ENCODE results near the gene FAM222B. TPM values are rescaled to one million over a fixed set of nuclear protein-coding genes. Genes with fewer than 3 reads are reported as not detected.

Gene FAM222B
- total RNA-seq, 1 donor from 2014 or later: 17.3 TPM

DNA sequence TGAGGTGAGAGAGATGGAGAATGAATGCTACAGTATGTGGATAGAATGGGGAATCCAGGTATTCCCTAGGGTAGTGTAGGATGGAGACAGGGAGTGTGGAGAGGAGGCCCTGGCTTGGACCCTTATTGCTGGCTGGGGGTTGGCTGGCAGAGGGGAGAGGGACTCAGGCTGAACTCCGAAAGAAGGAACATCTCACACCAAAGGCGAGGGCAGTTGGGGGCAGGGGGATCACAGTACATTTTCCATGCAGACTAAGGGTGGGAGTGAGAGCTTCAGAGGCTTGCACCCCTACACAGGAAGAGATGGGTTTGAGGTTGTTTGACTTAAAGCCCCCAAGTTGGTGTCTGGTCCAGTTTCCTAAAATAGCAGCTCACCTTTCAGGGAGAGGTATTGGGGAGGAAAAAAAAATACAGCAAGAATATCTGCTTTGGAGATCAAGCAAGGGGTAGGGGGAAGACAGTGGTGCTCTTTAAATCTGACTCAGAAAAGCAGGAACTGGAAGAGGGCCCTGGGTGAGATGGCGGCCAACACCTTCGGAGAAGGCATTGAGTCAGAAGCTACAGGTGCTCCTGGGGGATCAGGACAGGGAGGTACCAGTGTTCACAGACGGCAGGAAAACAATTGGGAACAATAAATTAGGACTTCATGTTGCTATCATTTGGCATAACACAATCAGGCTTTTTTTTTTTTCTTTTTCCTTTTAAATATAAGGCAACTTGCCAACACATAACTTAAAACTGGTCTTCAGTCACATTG lies 86.4 kb downstream of the FAM222B start:
- DNase-seq (ENCODE audit: low spot score) (peak; percentile 34), ATAC-seq (no peak)
- intact Hi-C loops (cut with DNase I): no loop called here

DNA sequence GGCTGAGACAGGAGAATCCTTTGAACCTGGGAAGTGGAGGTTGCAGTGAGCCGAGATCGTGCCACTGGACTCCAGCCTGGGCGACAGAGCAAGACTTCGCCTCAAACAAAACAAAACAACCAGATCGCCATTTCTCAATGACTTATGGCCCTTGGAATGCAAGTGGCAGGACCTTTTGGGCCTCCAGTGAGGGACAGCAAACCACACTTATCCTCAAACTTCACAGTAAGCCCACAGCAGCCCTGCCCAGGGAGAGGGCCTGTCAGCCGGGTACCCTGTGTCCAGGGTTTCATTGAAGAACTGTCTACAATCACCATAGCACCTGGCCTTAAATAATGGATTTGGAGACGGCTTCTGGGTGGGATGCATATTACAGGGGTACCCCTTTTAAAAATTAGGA lies 87.1 kb downstream of the FAM222B start:
- DNase-seq (ENCODE audit: low spot score): peak; percentile 39
- intact Hi-C loops (cut with DNase I): no loop called here
- no peak for ATAC-seq

DNA sequence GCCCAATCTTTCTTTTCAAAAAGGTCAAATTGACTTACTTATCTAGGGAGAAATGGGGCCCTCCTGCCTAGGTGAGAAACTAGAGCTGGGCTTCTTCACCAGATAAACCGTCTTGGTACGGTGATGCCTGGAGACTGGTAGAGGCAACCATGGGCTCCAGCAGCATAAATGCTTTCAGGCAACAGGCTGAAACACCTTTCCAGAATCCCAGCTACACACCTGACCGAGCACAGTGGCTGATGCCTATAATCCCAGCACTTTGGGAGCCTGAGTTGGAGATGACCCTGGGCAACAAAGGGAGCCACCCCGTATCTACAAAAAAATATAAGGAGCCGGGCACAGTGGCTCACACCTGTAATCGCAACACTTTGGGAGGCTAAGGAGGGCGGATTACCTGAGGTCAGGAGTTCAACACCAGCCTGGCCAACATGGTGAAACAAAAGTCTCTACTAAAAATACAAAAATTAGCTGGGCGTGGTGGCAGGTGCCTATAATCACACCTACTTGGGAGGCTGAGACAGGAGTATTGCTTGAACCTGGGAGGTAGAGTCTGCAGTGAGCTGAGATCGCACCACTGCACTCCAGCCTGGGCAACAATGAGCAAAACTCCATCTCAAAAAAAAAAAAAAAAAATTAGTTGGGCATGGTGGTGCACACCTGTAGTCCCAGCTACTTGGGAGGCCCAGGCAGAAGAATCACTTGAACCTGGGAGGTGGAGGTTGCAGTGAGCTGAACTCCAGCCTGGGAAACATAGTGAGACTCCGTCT lies 90.8 kb downstream of the FAM222B start:
- DNase-seq (ENCODE audit: low spot score): no peak
- ATAC-seq: no peak
- intact Hi-C loops (cut with DNase I): no loop called here

DNA sequence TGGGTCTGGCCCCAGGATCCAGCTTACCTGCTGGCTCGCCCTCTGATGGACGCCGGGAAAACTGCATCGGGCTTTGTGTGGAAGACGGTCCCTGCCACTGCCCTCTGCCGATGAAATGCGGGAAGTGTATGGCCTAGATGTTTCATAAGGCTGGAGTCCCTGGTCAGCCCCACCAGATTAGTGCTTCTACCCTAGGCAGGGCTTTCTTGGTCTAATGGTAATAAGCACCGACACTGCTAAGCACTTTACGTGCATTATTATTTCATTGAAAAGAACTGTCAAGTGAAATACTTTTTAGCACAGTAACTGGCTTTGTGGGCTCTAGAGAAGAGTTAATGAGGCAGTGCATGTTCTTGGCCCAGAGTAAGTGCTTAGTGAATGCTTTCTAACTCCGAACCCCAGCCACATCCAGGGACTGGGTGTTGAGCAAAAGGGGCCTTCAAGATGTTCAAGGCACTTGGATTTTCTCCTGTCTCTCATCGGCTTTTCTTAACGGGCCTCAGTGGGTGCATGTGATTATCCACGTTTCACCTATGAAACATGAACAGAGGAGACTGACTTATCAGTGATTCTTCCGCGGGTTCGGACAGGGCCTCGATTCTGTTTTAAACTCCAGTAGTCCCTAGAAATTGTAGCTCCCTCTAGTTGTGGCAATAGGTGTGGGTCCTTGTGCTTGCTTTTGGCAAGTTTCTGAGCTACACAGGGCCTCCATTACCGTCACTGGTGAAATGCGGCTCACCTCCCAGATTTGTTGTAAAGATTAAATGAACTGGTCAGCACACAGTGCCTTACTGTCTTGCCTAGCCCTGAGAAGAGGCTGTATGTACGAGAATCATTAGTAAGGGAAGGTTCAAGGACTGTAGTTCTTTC lies 92.2 kb downstream of the FAM222B start:
- DNase-seq (ENCODE audit: low spot score) (peak; percentile 96), ATAC-seq (peak; percentile 68)
- intact Hi-C loops (cut with DNase I): no loop called here

DNA sequence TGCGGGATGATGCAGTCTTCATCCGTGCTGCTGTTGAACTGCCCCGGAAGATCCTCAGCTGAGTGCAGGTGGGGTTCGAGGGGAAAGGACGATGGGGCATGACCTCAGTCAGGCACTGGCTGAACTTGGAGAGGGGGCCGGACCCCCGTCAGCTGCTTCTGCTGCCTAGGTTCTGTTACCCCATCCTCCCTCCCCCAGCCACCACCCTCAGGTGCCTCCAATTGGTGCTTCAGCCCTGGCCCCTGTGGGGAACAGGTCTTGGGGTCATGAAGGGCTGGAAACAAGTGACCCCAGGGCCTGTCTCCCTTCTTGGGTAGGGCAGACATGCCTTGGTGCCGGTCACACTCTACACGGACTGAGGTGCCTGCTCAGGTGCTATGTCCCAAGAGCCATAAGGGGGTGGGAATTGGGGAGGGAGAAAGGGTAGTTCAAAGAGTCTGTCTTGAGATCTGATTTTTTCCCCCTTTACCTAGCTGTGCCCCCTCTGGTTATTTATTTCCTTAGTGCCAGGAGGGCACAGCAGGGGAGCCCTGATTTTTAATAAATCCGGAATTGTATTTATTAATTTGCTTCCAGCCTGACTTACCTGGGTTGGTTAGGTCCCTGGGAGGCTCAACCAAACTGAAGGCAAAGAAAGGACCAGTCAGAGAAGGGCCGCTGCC lies 92.9 kb downstream of the FAM222B start:
- DNase-seq (ENCODE audit: low spot score) (no peak), ATAC-seq (no peak)
- intact Hi-C loops (cut with DNase I): no loop called here

DNA sequence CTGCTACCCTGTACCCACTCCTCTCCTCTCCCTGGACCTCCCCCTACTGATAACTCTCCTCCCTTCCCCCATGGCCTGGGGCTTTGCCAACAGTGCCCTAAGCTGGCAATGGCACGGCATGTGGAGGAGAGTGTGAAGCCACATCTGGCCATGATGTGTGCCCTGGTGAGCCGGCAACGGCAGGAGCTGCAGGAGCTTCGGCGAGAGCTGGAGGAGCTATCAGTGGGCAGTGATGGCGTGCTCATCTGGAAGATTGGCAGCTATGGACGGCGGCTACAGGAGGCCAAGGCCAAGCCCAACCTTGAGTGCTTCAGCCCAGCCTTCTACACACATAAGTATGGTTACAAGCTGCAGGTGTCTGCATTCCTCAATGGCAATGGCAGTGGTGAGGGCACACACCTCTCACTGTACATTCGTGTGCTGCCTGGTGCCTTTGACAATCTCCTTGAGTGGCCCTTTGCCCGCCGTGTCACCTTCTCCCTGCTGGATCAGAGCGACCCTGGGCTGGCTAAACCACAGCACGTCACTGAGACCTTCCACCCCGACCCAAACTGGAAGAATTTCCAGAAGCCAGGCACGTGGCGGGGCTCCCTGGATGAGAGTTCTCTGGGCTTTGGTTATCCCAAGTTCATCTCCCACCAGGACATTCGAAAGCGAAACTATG lies 93.6 kb downstream of the FAM222B start:
- DNase-seq (ENCODE audit: low spot score) (peak; percentile 63), ATAC-seq (no peak)
- intact Hi-C loops (cut with DNase I): no loop called here

DNA sequence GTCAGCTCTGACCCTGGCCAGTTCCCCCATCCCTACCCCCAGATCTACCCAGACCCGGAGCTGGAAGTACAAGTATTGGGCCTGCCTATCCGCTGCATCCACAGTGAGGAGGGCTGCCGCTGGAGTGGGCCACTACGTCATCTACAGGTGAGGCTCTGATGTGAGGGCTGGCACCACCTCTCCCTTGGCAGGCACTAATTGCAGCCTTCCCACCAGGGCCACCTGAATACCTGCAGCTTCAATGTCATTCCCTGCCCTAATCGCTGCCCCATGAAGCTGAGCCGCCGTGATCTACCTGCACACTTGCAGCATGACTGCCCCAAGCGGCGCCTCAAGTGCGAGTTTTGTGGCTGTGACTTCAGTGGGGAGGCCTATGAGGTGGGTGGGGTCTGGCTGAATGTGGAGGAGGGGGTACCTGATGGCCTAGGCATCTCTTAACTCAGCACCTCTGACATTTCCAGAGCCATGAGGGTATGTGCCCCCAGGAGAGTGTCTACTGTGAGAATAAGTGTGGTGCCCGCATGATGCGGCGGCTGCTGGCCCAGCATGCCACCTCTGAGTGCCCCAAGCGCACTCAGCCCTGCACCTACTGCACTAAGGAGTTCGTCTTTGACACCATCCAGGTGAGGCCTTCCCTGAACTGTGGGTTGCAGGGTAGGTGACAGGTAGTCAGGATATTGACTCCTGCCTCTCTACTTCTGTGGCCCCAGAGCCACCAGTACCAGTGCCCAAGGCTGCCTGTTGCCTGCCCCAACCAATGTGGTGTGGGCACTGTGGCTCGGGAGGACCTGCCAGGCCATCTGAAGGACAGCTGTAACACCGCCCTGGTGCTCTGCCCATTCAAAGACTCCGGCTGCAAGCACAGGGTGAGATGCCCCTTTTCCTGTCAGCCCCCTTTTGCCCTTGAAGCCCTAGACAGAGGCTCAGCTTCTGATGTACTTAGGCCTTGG lies 94.5 kb downstream of the FAM222B start:
- DNase-seq (ENCODE audit: low spot score) (no peak), ATAC-seq (no peak)
- intact Hi-C loops (cut with DNase I): no loop called here

DNA sequence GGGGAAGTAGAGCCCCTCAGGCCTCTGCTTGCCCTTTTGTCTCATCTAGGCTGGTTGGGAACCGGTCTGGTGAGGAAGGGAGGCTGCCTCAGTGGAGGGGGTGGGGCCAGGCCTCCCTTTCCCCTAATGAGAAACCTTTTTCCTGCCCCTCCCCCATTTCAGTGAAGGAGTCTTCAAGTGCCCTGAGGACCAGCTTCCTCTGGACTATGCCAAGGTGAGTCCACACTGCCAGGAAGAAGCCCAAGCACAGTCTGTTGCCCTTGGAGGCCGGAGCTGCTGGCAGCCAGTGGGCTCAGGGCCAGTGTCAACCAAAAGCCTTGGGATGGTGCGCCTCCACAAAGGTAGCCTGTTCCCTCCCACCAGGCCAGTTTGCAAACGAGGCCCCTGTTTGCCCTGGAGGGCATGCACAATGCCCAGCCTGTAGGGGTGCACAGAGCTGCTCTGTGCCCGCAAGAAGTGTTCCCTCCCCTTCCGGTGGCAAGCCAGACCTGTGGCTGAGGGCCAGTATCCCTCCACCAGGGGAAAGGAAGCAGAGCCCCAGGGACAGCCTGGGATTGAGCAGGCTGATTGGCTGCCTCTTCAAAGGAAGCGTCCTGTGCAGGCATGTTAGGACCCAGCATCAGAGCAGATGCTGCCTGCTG lies 95.4 kb downstream of the FAM222B start:
- DNase-seq (ENCODE audit: low spot score) (no peak), ATAC-seq (no peak)
- intact Hi-C loops (cut with DNase I): no loop called here

DNA sequence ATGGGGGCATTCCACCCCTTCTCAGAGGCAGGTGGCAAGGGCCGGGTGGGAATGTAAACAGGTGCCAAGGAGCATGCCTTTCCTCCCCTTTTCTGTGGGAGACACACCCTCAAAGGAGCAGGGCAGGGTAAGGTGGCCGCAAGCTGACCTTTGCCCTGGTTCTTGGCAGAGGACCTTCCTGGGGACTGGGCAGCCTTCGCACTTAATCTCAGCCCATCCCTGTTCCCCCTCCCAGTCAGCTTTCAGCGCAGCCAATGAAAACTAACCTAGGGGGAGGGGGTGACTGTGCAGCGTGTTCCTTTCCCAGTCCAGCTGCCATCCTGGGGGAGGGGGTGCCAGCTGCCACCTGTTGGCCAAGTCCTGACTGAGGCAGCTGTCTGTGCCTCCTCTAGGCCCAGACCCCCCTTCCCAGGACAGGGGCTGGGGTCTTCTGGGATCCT lies 96.0 kb downstream of the FAM222B start:
- no peak for DNase-seq (ENCODE audit: low spot score)
- no peak for ATAC-seq
- intact Hi-C loops (cut with DNase I): no loop called here

DNA sequence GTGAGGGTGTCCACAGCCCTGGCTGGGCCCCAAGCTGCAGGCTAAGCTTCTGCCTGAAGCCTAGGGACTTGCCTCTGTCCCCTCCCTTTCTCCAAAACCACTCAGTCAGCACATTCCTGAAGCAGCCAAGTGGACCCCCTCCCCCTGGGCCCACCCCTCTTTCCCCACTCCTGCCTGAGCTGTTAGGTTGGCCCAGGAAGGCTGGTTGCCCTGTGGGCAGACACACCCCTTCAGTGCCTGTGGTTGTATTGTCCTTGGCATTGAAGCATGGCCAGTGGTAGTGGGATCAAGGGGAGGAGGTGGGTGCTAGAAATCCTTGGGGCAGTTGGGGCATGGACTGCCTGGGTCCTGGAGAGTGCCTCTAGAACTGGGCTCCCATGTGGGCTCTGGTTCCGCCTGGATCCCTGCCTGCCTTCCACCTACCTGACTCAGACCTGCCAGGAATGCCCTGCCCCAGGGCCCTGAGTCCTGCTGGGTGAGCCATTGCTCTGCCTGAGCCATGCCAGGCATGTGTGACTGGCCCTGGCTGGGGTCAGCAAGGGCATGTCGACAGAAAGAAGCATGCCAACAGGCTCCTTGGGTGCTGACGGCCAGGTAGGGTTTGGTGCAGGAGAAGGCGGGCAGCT lies 96.7 kb downstream of the FAM222B start:
- no peak for DNase-seq (ENCODE audit: low spot score)
- no peak for ATAC-seq
- intact Hi-C loops (cut with DNase I): no loop called here

DNA sequence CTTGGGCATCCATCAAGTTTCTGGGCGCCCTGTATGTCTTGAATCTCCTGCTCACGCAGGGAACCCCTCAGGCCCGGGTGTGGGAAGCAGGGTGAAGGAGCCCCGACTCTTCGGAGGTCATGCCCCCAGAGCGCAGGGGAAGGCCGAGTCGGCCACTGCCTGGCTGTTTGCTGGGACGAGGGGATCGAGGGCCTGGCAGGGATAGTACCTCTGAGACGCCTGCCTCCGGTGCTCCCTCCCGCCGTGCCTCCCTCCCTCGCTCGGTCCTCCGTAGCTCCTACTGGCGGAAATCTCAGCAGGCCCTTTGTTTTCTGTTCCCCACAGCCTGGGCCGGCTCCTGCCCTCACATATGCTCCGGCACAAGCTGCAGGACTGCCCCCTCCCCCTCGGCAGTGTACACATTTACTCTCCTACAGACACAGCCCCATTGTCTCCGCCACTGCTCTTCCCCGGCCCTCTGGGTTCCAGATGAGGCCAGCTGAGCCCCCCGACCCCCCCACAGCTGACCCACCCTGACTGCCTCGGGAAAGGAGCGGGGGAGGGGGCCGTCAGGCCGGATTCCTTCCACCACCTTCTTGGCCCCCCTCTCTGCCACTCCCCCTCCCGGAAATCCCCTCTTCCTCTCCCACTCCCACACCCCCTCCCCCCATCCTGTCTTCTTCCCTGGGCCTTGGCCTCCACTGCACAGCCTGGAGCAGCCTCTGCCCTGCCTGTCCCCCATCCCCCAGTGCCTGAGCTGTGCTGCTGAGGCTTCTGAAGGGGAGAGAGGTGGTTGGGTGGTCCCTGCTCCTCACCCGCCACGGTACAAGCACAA lies 97.4 kb downstream of the FAM222B start:
- peak; percentile 81 for DNase-seq (ENCODE audit: low spot score)
- peak; percentile 58 for ATAC-seq
- intact Hi-C loops (cut with DNase I): no loop called here

DNA sequence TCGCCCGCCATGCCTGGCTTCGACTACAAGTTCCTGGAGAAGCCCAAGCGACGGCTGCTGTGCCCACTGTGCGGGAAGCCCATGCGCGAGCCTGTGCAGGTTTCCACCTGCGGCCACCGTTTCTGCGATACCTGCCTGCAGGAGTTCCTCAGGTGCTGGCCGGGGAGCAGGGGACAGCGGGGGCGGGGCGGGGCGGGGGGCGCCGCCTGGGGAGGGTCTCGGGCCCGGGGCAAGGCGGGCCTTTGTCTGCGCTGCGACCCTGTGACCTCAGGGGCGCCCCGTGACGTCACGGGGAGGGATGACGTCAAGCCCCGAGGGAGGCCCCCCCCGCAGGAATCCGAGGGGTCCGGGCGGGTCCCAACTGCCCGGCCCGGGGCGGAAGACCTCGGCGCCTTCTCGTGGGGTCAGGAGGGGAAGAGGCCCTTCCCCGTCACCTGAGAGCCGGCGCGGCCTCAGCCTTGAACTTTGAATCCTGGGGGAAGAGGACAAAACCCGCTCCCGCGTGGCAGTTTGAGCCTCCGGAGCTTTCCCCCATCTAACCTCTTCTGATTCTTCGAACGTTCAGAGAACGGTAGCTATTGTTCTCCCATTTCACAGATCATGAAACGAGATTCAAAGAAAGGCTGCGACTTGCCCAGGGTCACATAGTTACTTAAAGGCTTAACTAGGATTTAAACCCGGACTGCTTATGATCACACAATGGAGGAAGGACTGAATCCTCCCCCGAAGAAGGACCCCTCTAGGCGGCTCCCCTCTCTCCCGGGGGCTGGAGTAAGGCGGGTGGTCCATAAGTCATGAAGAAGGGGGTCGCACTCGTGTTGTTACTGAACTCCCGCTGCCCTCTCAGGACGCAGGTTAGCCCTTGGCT lies 98.3 kb downstream of the FAM222B start:
- DNase-seq (ENCODE audit: low spot score): peak; percentile 83
- ATAC-seq: peak; percentile 54
- intact Hi-C loops (cut with DNase I): no loop called here

DNA sequence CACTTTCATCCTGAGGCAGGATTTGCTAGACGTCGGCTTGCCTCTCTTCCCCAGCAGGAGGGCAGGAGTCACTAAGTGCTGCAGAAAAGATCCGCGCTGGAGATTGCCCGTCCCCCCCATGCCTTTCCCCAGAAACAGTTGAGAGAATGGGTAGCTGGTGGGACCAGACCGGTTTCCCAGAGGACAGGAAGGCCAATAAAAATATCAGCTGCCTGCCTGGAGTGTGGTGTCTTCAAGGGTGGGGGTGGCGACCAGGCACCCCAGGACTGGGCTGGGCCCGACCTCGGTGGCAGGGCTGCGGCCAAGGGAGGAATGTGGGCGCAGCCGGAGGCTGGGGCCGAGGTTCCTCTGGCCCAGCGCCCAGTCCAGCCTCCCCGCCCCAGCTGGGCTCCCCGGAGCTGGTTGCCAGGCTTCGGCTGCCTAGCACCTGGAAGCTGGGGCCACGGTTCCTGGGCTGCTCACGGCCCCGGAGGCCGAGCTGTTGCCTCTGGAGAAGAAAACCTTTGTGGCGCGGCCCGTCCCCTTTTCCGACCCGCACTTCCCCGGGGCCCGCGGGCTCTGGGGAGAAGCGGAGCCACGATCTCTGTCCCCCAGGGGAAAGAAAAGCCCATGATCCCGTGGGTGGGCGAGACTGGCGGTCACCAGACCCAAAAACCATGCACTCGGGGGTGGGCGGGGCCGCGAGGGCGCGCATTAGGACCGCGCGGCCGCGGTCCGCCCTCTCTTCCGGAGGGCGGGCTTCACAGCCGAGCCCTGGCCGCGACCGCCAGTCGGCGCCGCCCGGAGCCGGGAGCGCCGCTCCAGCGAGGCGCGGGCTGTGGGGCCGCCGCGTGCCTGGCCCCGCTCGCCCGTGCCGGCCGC lies 99.1 kb downstream of the FAM222B start, which contains the start of gene TRAF4:
TRAF4 (plus strand) TSS at position 769 of the 861 bp plus-strand sequence. CDS start 102 bp downstream, outside the sequence.
- peak; percentile 80 for ATAC-seq
- peak; percentile 90 for DNase-seq (ENCODE audit: low spot score)
- intact Hi-C loops (cut with DNase I): no loop called here
